IPS DF 4.7 (cell line): Measurements from ENCODE around the gene BHLHE40.

Source experiments
- DNase-seq: peaks from one replicate; pipeline ENCODE4 v3.0.0-alpha.2; 2013; ENCODE audit warnings: low spot score; ENCODE audit errors: extremely low read depth

BHLHE40 gene

GRCh38 chr3:4979428-4980228, at the start of gene BHLHE40:
Gene BHLHE40, plus strand, starts transcription at chr3:4979437. Its CDS starts 282 bp downstream, at chr3:4979719.
- DNase-seq = no peak

- no peak for DNase-seq
Measured at GRCh38 chr3:4930501-4930900, 48.7 kb upstream of the BHLHE40 start.

DNA sequence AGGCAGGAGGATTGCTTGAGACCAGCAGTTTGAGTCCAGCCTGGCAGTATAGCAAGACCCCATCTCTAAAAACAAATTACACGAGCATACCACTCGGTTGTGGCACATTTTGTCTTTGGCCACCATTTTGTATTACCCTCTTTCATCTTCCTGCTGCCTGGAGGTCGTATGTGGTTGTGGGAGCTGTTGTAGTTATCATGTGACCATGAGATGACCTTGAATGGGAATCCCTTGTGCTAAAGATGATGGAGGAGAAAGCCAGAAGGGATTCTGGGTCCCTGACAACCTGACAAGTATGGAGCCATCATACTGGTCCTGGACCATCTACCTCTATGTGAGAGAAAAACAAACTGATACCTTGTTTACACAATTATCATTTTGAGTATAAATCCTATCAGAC, 45.2 kb upstream of the BHLHE40 start:
- no peak for DNase-seq

GRCh38 chr3:4935347-4935746, 43.9 kb upstream of the BHLHE40 start:
- no peak for DNase-seq

DNA sequence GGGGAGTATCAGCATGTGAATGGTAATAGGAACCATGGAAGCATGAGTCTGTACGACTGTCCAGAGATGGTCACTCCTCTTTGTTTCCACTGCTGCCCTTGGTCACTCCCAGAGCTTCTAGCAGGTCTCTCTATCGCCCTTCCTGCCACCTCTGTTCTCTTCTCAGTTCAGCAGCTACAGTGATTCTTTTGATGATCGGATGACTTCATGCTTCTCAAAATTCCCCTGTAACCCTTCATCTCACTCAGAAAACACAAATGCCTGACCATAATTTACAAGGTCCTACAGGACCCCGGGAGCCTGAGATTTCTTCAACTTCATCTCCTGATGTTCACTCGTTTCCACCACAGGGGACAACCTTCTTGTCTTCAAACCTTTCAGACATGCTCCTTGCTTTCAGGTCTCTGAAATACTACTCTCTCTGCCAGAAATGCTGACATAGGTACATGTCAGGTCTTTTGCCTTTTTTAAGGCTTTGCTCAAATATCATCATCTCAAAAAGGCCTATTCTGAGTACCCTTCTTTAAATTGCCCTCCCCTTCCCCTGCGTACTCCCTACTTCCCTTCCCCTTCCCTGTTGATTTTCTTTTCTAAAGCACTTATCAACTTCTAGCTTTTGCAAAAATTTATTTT, 42.1 kb upstream of the BHLHE40 start:
- no peak for DNase-seq

GRCh38 chr3:4938281-4938982, 40.8 kb upstream of the BHLHE40 start:
- no peak for DNase-seq

DNA sequence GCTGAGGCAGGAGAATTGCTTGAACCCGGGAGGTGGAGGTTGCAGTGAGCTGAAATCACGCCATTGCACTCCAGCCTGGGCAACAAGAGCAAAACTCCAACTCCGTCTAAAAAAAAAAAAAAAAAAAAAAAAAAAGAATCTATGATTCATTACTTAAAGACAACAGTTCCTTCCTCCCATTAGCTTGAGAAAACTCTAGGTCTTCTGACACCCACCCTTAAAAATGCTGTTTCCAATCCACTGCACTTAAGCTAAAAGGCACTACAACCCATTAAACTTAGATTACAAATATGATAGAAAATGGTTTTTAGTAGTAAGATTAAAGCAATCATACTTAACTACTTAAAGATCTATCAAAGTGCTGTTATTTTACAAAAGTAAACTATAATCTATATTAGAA, 40.0 kb upstream of the BHLHE40 start:
- no peak for DNase-seq

GRCh38 chr3:4940985-4941384, 38.3 kb upstream of the BHLHE40 start:
- DNase-seq = no peak

GRCh38 chr3:4943549-4943948, 35.7 kb upstream of the BHLHE40 start:
- DNase-seq = no peak

- DNase-seq = no peak
Measured at GRCh38 chr3:4945324-4945723, 33.9 kb upstream of the BHLHE40 start.

DNA sequence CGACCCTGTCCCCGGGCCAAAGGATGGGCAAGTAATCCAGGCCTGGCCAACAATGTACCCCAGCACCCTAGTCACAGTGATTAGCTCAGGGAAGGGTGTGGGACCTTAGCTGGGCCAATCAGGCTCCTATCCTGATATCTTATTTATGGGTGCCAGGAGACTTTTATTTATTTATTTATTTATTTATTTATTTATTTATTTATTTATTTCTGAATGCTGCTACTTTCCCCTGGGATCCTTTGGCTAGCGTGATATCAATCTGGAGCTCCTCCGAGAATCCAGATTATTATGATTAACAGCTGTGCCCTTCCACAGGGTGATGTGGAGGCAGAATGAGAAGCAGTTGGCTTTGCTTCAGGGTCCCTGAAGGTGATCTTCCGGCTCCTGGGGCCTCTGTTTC, 32.2 kb upstream of the BHLHE40 start:
- no peak for DNase-seq

DNA sequence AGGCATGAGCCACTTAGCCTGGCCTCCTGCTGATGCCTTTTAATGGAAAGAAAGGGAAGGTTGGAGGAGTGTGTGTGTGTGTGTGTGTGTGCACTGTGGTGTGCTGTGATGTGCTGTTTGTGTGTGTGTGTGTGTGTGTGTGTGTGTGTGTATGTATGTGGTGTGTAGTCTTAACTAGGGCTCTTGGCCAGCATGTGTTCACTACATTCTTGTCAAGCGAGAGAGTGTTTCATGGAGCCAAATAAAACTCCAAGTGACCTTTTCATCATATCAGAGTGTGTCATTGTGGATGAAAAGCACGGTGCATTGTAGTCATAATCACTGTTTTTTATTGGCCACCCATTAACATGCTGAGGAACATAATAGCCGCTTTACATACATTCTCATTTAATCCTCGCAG, 30.8 kb upstream of the BHLHE40 start:
- DNase-seq = no peak

DNA sequence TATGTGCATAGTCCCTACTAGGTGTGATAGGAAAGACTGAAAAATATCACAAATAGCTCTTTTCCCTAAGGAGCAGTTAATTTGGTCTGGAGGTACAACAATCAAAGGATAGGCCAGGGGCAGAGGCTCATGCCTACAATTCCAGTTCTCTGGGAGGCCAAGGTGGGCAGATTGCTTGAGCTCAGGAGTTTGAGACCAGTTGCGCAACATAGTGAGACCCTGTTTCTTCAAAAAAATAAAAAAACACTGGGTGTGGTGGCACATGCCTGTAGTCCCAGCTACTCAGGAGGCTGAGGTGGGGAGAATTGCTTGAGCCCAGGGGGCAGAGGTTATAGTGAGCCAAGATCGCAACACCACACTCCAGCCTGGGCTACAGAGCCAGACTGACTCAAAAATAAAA, 30.2 kb upstream of the BHLHE40 start:
- no peak for DNase-seq

DNA sequence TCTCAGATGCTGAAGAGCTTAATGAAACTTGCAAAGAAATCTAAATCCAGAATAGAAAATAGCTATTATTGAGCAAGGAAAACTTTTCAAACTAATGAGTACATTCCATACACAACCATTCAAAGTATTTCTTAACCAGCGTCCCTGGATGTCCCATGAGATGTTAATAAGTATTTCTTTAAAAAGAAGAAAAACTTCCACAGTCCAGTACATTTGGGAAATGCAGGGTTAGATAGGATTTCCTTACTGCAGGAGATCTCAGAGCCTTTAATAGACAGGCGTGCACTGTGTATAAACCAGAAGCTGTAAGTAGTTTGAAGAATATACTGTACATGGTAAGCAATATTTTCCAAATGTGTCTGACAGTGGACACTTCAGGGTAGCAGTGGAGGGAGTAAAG, 29.6 kb upstream of the BHLHE40 start:
- no peak for DNase-seq

- DNase-seq = no peak
Measured at GRCh38 chr3:4950351-4950784, 28.9 kb upstream of the BHLHE40 start.

GRCh38 chr3:4950948-4951347, 28.3 kb upstream of the BHLHE40 start:
- no peak for DNase-seq

DNA sequence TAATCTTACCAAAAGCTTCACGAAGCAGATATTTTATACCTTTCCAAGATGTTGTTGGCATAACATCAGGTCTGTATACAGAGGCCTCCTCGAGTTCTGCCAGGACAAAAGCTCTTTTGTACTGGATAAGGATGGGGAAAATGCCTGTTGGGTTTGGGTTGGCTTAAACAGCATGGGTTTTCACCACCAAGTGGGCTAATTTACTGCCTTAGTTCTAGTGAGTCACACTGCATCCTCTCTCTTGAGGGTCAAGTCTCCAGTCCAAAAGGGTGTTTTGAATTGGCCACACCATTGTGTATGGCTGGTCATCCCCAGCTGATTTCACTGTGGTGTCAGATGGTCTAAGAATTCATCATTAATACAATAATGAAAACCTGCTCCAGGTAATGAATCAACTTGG, 26.1 kb upstream of the BHLHE40 start:
- no peak for DNase-seq

DNA sequence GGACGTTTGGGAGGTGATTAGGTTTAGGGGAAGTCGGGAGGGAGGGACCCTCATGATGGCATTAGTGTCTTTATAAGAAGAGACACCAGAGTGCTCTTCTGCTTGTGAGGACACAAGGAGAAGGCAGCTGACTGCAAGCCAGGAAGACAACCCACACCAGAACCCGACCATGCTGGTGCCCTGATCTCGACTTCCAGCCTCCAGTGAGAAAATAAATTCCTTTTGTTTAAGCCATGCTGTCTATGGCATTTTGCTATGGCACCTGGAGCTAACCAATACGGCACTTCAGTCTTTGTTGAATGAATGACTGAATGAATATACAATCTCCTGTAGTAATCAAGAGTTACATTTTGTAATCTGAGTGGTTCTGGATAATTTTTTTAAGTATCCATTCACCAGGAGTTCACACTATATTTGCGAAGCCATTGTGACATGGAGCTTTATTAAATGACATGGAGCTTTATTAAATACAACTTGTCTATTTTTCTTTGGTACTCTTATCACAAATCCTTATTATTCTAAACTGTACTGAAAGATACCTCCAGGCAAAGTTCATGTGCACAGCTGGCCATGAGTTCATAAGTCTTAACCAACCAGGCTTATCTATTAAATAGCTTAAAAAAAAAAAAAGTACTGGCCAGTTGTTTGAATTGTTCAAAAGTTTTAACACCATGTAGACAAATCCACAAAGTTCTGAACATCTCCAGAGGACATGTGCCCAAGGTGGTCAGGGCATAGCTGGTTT, 24.8 kb upstream of the BHLHE40 start:
- no peak for DNase-seq

DNA sequence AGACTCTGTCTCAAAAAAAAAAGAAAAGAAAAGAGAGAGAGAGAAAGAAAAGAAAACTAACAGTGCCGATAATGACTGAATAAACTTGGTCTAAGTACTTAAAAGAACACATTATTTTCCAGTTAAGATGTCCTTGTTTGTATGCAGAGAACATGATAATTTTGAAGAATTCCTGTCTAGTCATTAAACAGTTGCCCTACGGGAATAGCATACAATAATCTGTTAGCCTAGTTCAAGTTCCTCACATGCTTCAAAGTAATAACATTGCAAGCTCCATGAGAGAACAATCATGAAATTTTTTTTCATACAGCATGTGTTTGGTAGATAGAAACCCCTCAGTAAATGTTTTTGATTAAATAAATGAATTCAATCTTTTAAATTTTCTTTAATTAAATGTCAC, 23.1 kb upstream of the BHLHE40 start:
- no peak for DNase-seq

- no peak for DNase-seq
Measured at GRCh38 chr3:4956738-4957137, 22.5 kb upstream of the BHLHE40 start.

GRCh38 chr3:4957978-4958377, 21.3 kb upstream of the BHLHE40 start:
- DNase-seq = no peak

DNA sequence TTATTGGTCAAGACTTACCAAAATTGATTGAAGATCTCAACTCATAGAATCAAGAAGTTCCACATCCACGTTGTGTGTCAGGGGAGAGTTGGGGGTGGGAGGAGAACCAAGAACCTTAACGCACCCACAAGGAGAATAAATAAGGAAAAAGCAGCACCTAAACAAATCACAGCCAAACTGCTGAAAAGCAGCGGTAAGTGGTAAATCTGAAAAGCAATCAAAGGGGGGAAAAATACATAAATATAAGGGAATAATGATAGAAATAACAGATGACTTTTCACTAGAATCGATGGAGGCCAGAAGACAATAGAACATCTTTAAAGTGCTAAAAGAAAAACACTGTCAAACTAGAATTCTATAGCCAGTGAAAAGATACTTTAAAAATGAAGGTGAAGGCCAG, 20.1 kb upstream of the BHLHE40 start:
- DNase-seq = no peak
